Stimulated activated CD8-positive, alpha-beta memory T cell treated with anti-CD3 and anti-CD28 coated beads, Interleukin-7, amount 100 ng/mL, for 4 hours (primary cell): ENCODE results near the gene ARVCF.
A peak's percentile ranks its signal among the peaks of the same experiment; 100 is the strongest.

Experiments
- DNase-seq, 2 donors: peaks; one replicate each; pipeline ENCODE4 v3.0.0-alpha.2; 2020; ENCODE audit warnings: low read depth in 2 of 2

ARVCF gene

DNA sequence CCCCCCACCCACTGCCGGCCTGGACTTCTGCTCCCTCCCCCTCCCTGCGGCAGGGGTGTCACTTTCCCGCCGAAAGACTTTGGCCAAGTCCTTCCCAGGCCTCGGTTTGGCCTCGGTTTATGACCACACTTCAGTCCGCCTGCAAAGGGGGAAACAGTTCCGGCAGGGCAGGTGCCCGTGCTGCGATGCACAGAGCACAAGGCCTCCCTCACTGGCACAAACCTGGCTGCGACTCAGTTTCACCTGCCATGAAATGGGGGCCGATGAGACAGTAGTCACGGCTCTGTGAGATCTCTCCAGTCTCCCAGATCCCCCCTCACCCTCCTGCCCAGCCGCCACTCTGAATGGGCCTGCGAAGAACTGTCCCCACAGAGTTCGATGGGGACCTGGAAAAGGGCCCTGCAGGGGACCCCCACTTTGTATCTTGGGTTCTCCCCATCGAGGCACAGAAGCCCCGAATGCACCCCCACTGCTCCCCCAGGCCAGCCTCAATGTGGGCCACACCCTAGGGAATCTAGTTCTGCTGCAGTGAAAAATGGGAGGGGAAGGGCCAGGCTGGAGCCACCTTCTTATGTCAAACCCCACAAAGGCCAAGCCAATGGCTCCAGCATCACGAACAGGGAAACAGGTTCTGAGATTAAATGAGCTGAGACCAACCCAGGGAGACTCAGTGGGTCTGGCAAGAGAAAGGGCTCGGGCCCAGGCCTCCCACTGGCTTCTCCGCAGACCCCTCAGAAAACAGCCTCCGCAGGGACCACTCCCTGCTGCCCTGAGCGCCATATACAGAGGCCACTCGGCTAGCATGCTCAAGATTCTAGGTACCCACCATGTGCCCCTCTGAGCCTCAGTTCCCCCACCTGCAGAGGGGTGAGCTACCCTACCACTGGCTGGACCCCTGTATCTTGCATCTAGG is 29.0 kb downstream of the ARVCF start:
- DNase-seq: no peak

DNA sequence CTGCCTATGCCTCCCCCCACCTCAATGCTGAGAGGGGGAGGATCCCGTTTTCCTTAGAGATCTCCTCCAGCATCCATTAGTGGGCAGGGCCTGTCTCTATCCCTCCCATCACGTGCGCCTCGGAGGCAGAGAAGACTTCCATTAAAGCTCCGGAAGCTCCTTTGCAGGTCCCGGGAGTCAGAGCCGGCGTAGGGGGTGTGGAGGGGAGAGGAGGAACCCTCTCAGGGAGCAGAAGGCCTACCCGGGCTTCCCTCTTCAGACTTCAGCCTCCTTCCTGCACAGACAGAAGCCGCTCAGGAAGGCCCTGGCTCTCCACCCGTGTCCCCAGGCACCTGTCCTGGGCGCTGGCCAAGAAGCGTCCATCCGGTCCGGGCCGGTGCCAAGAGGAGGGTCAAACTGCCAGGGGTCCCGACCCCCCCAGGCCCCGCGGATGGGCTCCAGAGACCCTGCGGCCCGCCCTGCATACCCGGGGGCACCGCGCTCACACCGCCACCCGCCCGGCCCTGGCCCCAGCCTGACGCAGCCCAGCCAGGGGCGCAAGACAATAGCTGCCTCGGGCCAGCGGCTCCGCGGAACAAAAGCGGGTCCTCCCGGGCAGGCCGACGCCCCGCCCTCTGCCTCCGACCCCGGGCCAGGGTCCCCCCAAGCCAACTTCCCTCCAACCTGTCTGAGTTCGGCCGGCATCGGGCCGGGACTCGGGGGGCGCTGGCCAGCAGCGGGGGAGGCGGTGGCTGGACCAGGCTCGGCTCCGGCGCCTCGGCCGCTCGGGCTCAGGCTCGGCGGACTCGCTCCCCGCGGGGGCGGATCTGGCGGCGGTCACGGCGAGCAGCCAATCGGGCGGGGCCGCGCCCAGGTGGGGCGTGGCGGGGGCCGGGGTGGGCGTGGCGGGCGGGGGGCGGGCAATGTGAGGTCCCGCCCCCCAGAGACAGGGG is 29.9 kb downstream of the ARVCF start:
- peak in 1 of 2 donors; percentile 56 for DNase-seq

DNA sequence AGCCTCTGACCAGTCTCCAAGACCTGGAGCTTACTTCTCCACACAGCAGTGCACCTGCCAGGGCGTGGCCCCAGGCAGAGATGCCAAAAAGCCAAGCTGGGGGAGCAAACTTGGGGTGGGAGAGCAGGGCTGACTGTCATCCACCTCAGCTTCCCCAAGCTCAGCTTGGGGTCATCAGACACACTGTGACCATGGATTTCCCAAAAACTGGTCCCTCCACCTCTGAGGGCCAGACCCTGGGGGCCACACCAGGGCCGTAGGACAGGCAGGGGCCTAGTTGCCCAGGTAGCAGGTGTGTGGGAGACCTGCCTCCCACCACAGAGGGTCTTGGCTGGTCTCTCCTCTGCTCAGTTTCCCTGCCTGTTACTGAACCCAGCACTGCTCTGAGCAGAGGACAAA is 30.6 kb downstream of the ARVCF start:
- DNase-seq: no peak

DNA sequence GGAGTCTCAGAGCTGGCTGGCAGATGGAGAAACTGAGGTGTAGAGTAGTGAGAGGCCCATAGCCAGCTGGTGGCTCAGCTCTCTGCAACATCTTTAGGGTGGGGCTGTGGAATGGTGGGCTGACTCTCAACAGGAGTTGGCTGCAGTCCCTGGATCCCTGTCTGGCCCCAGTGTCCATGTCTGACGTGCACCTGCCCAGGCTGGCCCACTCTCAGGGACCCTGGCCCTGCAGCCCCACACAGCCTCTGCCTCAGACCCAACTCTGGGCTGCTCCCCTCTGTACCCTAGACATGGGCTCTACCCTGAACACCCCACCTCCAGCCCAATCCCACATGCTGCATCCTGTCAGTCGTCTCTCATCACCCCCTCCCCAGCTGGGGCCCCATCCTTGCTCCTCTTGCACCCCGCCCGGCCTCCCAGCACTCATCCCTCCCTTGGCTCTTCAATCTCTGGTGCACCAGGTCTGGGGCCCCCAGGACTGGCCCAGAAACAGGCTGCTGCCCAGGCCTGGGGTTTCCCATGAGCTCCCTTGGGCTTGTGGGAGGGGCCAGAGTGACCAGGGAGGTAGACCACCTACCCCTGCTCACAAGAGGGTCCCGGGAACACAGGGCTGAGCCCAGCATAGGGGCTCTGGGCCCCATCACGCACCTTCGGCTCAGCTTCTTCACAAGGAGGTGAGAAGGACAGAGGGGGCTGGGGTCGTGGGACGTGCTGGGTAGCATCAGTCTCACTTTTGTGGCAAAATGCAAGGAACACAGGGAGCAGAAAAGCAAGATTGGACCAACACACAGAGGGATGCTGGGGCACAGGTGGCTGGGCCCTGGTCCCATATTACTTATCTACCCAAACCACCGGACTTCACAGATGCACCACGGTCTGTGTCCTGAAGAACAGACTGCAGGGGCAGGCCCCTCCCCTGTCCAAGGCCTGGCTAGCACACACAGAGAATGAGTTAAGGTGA is 31.5 kb downstream of the ARVCF start:
- no peak for DNase-seq

DNA sequence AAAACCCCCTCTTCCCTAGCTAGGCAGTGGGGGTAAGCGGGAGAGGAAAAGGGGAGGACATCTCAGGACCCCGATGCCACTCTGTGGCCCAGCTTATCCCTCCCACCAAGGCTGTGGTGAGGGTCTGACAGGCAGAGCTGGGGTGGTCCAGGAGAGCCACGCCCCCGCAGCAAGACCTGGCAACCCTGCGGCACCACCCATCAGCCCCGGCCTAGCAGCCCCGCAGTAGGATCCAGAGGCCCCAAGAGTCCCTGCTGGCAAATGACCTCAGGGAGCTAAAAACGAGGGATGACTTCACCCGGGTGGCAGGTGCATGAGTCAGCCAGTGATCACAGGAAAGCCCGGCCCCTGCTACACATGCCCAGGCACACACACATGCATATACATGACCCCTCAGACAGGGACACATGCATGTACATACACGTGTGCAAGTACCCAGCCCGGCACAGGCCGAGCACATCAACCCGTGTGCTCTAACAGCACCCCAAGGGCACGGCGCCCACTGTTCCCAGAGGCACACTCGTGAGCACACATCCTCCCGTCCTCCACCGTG is 32.3 kb downstream of the ARVCF start:
- no peak for DNase-seq

DNA sequence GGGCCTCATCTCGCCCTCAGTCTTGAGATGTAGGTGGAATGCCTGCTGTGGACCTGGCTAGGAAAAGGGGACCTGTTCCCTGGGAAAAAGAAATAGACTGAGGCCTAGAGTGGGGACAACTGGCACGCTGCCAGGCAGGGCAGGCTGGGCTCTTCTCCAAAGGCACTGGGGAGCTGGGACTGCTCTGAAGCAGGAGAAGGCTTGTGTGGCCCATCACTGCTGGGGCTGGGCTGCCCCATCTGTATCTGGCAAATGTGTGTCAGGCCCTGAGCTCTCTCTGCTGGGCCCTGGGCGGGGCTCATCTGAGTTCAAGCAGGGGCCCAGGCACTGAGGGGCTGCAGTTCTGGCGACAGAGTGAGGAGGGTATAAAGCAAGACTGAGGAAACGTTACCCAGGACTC is 32.9 kb downstream of the ARVCF start:
- DNase-seq: no peak

DNA sequence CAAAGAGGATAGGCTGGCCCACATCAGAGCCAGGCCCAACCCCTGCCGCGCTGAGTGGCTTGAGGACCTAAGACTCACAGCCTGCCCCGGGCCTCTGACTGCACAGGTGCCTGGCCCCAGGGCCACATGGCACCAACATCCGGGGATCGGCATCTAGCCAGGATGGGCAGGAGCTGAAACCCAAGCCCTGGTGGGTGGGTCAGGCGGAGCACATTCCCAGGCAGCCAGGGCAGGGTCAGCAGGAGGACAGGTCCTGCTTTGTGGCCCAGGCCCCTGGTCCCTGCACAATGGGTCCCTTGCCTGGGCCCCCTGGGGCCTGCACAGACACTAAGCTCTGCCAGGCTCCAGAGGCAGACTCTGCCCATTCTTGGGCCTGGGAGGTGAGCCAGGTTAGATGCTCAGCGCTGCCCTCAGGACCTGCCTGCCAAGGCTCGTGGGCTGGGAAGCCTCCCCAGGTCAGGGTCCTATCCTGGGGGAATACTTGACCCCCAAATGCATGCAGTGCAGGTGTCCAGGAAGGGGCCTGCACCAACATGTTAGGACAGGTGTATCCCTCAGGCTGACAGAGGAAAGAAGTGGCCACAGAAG is 33.5 kb downstream of the ARVCF start:
- DNase-seq: no peak

DNA sequence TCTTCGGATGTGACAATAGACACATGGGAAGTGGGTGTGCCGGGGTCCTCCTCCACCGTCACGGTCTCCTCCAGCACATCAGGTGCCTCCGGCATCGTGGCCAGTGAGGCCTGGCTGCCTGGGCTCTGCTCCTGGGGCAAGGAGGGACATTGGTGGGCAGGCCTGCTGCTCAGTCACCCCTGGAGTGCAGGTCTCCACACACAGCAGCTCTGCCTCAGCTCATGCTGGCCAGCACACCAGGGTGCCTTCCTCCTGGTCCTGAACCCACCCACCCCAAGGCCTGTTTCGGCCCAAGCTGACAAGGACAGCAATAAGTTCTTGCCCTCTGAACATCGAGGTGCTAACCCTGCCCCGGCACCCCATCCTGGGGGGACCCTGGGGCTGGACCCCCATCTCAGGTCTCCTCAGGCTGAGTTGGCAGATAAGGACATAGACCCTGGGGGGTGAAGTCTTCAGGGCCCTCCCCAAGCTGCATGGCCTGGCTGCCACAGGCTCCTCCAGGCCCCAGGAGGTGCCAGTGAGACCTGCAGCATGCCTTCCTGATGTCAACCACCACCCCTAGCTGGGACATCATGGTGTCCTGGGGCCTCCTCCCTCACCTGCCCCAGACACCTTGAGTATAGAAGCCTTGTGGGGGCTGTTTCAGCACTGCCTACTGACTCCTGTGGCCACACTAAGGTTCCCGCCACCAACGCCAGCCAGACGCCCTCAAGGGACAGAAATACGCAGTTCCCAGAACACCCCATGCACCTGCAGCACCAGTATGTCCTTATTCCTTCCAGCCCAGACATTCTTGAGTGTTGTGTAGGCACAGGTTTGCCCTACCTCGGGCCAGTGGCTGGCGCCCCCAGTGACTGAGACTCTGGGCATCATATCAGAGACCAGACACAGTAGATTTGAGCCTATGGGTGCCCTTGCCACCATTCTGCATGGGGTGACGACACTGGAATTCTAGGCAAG is 34.4 kb downstream of the ARVCF start:
- DNase-seq: no peak

DNA sequence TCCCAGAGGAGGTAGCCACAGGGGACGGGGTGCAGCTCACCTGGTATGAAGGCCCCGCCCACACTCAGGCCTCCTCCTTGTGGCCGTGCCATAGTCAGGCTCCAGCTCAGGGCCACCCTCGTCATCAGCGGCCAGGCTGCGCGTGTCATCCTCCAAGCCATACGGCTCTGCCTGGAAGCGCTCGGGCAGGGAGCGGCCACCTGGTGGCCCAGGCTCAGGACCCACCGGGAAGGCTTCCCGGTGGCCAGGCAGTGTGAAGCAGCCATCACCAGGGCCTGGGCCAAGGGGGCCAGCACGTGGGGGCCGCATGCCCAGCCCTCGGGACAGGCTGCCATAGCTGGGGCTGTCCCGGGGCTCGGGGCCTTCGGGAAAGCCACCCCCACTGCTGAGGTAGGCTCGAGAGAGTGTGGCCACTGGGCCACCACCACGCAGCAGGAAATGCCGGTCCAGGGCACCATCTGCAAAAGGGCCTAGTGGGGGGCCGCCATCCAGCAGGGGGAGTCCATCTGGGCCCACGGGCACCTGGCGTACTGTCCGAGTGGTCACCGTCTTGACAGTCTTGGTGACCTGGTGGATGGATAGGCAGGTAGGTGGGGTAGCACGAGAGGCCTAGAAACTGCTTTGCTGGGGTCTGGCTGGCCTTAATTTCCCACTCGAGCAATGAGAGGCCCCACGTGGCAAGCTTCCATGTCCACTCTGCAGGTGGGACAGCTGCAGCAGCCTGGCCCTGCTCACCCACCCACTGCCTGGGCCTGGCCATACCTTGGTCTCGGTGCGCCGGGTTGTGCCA is 35.3 kb downstream of the ARVCF start:
- DNase-seq: no peak

DNA sequence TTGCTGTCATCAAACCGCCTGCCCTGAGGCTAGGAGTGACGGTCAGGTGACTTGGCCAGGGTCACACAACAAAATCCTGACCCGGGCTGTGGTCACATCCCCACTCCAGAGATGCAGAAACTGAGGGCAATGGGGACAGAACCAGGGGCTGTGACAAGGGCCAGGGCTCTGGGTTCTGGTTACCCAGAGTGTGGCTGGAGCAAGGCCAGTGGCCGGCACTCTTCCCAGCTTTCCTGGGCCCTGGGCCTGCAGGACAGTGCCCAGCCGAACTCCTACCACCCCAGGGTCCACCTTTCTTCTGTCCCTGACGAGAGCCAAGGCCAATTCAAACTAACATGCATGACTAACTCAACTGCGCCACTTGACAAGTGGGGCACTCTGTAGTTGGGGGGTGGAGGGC is 35.9 kb downstream of the ARVCF start:
- DNase-seq: no peak

DNA sequence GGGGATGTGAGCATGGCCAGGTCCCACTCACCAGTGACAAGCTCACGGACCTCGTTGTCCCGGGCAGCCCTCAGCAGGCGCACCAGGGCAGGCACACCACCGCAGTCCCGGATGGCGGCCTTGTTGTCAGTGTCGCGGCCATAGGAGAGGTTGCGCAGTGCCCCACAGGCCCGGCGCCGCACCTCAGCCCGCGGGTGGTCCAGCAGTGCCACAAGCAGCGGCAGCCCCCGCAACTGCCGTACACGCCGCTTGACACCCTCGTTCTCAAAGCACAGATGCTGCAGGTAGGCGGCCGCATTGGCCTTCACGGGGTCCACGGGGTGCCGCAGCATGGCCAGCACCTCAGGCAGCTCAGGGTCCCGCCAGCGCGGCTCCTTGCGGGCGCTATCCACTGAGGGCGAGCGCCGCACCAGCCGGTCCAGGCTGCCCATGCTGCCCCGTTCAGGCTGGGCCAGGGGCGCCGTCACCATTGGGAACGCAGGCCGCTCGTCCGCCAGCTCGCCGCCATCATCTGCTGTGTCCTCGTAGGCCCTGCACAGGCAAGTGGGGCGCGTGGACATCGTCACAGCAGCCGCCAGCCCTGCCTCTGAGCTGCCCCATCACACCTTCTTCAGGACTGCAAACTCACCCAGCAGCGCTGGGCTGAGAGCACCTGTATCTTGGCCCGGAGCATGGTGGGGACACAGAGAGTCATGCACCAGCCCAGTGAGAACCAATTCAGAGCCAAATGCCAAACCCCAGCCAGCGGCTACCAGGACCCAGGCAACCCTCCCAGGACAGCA is 36.7 kb downstream of the ARVCF start:
- DNase-seq: no peak

DNA sequence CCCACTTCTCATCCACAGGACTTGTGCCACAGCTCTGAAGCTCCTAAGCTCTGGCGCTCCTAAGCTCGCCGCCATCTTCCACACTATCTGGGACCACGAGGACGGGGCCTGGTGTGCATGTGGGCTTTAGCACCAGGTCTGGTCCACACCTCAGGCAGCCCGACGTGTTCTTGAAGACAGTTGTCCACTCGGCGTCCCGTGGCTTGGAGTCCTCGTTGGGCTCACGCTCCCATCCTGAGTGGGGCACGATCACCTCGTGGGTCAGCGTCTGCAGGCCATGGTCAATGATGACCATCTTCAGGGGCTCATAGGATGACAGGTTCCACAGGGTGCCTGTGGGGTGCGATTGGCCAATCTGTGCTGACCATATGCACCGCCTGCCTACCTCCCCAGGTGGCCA is 37.9 kb downstream of the ARVCF start:
- DNase-seq: no peak

DNA sequence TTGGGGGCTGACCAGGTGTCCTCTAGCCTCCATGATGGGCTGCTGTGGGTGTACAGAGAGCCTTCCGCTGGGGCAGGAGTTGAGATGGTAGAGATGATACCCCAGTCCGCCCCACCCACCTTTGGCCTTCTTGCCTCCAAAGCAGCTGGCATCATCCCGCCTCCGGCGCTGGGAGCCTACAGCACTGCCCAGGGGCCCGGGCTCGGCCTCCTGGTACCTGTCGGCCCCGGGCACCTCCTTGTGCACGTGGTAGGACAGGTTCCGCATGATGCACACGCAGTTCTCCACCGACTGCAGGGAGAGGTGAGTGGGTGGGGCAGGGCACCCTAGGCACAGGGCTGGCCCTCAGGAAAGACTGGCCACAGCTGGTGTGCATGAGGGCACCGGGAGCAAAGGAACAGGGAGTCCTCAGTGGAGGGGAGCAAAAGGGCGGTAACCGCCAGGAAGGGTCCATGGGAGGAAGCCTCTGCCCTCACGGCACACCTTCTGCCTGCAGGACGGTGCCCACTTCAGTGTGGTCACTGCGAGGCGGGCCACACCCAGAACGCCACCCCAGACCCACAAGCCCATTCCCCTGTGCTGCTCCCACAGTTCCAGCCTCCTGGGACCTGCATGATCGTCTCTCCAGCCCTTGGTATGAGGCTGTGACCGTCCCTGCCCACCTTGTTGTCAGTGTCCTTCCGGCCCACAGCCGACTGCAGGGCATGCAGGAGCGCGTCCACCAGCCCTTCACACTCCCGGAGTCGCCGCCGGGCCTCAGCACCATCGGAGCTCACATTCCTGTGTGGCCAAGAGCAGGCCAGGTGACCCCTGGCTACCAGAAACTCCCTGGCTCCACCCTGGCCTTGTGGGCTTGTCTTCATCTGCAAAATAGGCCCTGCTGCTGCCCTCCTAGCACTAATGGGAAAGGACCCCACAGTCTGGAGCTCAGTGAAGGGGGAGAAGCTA is 39.1 kb downstream of the ARVCF start:
- no peak for DNase-seq

DNA sequence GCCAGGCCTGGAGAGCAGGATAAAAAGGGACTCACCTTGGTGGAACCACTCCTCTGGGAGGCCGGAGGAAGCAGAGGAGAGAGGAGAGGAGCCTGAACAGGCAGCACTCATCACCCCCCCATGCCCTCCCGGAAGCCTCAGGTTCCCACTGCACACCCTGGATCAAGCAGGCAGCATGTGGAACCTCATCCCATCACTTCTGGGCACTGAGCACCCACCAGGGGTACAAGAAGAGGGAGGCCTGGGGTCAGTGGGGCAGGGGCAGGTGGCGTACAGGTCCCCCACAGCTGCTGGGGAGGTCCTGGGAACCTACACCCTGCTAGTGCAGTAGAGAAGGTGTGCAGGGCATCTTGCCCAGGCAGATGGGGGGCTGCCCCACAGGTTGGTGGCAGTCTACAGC is 40.0 kb downstream of the ARVCF start:
- DNase-seq: no peak

DNA sequence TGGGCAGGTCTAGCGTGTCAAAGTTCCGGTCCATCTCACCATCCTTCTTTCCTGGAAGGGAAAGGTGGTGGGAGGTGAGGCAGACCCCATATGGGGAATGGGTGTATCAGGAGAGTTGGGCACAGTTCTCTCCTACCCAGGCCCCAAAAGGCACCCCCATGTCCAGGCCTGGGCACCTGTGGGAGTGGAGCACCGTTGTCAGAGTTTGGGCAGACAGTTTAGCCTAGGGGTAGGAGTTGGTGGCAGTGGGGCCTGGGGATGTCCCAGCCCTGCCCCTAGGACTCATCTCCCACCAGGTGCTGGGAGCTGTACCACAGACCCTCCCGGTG is 41.0 kb downstream of the ARVCF start:
- DNase-seq: no peak

DNA sequence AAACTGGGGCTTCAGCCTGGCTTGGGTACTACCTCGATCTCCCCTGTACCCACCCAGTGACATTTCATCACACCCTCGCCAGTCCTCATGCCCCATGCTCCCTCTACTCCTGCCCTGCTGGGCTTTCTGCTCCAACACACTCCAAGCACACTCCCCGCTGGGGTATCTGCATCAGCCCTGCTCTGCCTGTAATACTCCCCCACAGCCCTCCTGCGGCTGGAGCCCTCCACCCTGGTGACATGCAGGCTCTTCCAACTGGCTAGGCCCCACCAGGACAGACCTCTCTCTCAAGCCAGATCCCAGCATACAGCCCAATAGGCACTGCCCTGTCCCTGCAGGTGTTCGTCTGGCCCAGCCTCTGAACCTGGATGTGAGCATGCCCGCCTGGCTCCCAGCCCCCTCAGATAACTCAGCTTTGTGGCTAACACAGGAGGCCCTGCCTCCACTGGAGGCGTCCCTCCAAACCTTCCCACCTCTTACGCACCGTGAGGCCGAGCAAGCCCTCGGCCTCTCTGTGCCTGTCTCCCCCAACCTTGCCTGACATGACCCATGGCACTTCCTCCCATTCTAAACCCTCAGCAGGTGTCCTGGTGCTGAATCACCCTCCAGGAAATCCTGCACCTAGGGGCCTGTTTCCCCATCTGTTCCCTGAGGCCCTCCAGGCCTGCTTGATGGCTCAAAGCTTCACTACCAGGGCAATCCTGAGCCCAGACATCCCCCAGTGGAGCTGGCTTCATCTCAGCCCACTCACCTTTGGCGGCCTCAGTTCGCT is 41.5 kb downstream of the ARVCF start:
- DNase-seq: no peak
